ENCODE data around the gene SCNN1G.
A peak's percentile ranks its signal among the peaks of the same experiment; 100 is the strongest.
"Not testable (repeated sequence)": the region's sequence is repeated elsewhere in the genome, so short reads cannot be mapped to it uniquely, and the experiment has no call there.

The SCNN1G gene, protein sequence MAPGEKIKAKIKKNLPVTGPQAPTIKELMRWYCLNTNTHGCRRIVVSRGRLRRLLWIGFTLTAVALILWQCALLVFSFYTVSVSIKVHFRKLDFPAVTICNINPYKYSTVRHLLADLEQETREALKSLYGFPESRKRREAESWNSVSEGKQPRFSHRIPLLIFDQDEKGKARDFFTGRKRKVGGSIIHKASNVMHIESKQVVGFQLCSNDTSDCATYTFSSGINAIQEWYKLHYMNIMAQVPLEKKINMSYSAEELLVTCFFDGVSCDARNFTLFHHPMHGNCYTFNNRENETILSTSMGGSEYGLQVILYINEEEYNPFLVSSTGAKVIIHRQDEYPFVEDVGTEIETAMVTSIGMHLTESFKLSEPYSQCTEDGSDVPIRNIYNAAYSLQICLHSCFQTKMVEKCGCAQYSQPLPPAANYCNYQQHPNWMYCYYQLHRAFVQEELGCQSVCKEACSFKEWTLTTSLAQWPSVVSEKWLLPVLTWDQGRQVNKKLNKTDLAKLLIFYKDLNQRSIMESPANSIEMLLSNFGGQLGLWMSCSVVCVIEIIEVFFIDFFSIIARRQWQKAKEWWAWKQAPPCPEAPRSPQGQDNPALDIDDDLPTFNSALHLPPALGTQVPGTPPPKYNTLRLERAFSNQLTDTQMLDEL

DNA sequence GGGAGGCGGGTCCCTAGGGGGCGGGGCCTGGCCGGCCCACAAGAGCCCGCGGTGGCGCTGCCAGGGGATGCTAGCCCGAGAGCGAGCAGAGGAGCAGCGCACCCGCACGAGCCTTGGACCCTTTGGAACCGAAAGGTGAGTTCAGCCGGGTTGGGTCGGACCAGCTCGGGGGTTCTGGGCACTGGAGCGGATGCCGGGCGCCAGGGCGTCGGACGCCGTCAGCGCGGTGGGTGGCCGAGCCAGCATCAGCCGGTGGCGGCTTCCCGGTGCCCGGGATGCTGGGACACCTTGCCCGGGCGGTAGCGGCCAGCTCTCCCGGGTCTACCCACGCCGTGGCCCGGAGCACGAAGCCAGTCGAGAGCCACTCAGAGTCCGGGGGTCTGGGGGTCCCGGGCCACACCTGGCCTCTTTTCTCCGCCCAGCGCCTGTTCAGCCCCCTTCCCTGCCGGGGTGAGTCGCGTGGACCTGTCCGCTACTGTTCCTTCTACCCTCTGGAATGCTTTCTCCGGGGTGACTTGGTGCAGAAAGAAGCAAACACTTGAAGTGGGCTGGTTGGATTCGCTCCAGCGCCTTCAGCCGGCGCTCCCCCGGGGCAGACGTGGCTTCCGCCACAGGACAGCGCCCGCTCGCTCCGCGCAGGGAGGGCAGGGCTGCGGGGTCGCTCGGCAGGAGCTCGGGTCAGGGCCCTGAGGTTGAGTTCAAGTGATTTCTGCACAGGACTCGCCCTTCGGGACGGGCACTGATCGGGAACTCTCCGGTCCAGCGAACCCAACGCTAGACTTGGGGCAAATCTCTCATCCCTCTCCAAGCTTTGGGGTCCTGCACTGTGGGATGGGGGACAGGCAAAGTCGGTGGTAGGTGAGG lies at the start of gene SCNN1G:
SCNN1G (plus strand) TSS at position 67 of the 864 bp plus-strand sequence. CDS start 3,527 bp downstream, outside the sequence.
- DNase-seq = no peak

DNA sequence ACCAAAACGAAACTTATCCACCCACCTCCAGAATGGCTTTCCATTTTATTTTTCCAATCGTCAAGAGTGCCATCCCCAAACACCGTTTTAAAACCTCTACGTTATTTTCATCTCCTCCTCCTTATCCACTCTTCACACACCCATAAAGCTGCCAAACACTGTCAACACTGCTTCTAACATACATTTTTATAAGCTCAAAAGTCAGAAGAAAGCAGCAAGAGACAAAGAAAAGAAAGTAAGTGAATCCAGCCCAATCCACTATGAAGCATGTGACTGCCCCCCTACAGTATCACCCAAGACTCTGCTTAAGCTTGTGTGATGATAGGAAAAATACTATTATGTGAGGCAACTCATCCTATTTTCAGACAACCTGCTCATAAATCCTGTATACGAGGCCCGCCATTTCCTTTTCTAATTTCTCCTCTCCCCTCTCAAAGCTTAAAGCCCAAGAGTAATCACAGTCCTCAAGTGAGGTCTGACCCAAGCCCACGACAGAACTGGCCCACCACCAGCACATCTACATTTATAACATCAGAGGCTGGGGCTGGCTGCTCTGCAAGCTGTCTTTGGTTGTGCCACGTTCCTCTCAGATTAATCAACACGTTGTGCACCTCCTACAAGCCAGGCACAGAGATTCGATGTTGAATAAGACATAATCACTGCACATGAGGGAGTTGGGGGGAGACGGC lies 49.6 kb upstream of the SCNN1G start:
- no peak for DNase-seq

DNA sequence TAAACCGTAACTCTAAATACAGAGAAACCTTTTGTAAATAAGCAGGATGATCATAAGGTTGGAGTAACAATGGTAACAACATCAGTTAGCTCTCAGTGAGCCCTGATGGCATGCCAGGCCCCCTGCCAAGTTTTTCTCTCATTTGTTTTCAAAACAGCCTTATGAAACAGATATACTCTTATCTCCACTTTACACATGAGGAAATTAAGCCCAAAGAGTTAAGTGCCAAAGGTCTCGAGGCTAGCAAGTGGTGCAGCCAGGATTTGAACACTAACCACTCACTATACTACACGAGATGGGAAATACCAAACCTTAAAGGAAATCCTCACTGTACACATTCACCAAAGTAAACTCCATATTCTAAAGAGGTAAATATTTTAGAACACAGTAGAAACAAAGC lies 48.3 kb upstream of the SCNN1G start:
- DNase-seq = no peak

DNA sequence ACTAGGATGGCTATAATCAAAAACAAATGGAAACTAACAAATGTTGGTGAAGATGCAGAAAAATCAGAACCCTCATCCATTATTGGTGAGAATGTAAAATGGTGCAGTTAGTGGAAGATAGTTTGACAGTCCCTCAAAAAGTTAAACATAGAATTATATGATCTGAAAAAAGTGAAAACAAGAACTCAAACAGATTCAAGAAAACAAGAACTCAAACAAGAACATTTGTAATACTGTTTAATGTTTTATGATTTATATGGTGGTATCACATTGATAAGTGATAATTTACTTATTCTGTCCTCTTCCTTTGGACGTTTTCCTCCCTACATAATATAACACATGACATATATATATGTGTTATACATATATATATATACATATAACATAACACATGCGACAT lies 45.3 kb upstream of the SCNN1G start:
- no peak for DNase-seq

DNA sequence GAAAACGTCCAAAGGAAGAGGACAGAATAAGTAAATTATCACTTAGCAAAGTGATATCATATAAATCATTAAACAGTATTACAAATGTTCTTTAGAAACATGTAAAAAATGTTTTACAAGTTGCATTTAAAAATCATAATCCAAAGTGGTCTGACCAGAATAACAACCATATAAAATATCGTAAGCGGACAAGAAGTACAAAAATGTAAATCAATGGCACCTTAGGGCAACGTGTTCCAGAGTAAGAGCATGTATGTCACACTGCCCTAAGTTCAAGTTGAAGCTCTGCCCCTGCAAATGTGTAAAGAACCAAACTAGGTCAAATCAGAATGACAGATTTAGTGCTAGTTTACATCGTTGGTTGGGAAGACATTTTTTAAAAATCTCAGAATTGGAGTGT lies 44.7 kb upstream of the SCNN1G start:
- no peak for DNase-seq

DNA sequence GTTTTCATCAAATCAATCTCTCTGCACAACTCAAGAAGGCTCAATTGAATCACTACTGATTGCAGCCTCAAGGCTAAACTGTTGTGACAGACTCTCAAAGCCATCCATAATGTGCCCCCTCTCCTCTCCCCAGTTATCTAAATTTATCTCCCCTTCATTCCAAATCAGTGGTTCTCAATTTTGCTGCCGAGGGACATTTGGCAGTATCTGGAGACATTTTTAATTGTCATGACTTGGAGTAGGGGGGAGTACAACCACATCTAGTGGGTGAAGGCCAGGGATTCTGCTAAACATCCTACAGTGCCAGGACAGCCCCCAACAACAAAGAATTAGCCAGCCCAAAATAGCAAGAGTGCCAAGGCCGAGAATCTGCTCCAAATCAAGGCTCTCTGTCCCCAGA lies 42.4 kb upstream of the SCNN1G start:
- no peak for DNase-seq

DNA sequence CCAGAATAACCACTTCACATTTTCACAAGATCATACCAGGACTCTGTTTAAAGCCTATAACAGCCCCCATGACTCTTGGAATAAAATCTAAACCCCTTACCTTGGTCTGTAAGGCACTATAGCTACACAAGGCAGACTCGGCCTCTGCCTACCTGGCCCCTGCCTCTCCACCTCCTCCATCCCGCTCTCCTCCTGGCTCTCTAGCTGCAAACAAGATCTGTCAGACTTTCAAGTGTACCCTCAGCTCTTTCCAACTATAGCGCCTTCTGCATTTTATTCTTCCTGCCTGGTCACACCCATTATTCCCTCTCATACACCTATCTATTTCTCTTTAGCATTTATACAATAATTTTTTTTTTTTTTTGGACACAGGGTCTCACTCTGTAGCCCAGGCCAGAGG lies 41.5 kb upstream of the SCNN1G start:
- no peak for DNase-seq

DNA sequence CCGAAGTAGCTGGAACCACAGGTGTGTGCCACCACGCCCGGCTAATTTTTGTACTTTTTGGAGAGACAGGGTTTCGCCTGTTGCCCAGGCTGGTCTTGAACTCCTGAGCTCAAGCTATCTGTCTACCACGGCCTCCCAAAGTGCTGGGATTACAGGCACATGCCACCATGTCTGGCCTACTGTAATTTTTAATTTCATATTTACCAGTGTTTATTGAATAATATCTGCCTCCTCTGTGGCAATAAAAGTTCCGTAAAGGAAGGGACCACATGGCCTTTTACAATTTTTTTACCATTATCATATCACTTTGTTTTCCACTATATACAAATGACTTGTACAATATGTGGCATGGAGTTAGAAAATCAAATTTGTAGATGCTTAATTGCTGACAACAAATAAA lies 41.0 kb upstream of the SCNN1G start:
- no peak for DNase-seq

DNA sequence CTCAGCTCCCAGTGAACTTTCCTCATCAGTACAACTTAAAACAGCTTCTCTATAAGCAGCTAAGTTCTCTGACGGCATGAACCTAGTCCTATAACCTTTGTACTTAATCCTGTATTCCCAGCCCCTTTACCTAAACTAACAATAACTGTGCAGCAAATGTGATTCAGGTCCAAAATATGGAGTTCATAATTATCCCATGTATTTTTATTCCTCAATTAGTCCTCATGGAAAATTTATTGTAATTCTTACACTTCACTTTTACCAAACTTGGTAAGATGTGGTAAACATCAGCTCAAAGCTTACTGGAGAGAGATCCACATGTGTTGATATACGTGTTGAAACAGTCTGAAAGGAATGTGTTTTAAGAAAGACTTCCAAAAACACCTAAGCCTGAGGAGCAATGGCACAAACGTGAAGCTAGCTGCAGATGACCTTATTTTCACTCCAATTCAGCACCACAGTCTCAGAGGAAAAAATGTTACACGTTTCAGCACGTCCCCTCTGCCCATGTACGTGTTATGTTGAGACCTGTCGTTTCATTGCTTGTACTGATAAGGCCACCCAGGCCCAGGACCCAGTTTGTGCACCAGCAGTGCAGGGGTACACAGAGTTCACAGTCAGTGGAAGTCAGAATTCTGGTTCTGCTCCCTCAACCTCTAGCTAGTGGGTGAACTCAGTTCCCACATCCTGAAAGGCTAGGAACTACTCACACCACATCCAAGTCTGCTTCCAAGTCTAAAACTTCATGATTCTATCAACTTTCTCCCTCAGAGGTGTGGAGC lies 40.4 kb upstream of the SCNN1G start:
- DNase-seq = no peak

DNA sequence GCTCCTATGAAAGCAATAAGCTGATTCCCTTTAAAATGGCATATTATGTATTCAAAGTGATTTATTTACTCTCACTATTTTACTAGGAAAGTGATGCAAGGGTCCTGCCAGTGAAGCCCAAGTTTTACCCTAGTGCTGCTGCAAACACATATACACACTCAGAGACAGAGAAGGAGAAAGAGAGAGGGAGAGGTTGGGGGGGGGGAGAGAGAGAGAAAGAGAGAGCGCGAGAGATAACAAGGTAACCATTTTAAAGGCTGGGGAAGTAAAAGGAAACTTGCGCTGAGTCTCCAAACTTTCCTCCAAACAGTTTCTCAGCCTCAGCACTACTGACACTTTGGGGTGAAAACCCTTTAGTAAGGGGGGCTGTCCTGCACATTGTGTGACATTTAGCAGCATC lies 39.2 kb upstream of the SCNN1G start:
- DNase-seq = no peak

DNA sequence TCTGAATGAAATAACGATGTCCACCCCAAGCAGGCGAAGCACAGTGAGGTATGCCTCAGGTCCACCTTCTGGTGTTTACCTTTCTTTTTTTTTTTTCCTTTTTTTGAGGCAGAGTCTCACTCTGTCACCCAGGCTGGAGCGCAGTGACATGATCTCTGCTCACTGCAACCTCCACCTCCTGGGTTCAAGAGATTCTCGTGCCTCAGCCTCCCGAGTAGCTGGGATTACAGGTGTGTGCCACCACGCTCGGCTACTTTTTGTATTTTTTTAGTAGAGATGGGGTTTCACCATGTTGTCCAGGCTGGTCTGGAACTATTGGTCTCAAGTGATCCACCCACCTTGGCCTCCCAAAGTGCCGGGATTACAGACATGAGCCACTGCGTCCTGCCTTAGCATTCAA lies 38.2 kb upstream of the SCNN1G start:
- DNase-seq = not testable (repeated sequence)

DNA sequence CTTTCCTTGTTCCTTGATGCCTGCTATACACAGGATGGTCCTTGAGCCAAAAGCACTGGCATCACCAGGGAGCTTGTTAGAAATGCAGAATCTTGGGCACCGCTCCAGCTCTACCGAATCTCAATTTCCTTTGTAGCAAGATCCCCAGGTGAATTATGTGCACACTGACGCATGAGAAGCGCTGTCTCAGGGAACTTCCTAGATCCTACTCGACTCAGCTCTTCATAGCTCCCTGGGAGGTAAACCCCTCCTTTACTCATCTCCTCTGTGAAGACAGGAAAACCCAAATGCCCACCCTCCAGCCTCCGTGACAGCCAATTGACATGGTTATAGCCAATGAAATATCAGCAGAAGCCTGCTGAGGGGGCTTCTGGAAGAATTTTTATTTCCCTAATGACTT lies 37.4 kb upstream of the SCNN1G start:
- no peak for DNase-seq

DNA sequence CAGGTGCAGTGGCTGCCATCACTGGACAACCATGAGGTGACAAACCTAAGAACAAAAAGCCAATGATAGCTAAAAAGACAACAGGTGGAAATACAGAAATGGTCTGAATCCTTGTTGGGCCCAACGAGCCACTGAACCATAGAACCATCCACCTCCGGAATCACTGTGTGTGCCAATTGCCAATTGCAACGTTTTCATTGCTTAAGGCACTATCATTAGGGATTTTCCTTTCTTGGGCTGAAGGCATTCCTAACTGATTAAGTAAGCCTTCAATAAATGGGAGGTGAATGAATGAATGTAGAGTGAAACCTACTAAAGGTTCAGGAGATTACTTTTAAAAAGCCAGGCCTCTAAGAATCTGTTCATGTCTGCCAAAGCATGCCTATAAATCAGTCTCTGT lies 36.9 kb upstream of the SCNN1G start:
- no peak for DNase-seq

DNA sequence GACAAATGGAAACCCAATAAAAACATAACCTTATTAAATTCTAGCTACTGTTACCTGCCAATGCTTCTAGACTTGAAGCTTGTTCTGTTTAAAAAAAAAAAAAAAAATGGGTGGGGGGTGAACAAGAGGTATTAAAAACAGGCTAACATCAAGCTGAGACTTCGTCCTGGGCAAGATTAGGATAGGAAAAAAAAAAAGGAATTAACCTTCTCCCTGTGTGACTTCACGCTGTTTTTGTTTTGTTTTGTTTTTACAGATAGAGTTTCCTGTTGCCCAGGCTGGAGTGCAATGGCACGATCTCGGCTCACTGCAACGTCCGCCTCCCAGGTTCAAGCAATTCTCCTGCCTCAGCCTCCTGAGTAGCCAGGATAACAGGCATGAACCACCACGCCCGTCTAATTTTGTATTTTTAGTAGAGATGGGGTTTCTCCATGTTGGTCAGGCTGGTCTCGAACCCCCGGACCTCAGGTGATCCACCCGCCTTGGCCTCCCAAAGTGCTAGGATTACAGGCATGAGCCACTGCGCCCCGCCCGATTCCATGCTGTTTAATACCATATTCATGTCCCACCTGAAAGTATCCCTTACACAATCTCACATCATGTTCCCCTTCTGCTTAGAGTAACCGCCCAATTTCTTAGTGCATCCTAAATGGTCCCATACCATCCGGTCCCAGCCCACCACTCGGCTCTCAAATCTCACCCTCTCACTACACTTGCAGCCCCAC lies 35.5 kb upstream of the SCNN1G start:
- no peak for DNase-seq

DNA sequence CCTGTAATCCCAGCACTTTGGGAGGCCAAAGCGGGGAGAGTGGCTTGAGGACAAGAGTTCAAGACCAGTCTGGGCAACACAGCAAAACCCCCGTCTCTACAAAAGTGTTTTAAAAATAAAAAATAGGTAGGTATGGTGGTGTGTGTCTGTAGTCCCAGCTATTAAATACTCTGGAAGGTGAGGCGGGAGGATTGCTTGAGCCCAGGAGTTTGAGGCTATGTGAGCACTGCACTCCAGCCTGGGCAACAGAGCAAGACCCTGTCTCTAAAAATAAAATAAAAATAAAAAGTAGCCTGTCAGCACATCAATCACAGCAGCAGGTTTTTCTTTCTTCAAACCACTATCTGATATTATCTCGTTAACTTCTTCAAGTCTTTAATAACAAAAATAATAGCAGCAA lies 34.9 kb upstream of the SCNN1G start:
- no peak for DNase-seq

DNA sequence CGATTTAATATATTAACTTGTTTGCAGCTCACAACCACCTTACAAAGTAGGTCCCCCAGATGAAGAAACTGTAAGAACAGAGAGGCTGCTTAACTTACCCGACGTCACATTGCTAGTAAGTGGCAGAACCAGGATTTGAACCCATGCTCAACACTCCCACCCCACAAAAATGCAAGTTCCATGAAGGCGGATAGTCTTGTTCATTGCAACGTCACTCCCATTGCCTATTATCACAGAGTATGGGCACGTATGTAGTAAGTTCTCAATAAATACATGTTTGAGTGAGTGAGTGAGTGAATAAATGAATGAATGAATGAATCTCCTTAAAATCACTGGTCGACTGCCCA lies 34.4 kb upstream of the SCNN1G start:
- DNase-seq = no peak

DNA sequence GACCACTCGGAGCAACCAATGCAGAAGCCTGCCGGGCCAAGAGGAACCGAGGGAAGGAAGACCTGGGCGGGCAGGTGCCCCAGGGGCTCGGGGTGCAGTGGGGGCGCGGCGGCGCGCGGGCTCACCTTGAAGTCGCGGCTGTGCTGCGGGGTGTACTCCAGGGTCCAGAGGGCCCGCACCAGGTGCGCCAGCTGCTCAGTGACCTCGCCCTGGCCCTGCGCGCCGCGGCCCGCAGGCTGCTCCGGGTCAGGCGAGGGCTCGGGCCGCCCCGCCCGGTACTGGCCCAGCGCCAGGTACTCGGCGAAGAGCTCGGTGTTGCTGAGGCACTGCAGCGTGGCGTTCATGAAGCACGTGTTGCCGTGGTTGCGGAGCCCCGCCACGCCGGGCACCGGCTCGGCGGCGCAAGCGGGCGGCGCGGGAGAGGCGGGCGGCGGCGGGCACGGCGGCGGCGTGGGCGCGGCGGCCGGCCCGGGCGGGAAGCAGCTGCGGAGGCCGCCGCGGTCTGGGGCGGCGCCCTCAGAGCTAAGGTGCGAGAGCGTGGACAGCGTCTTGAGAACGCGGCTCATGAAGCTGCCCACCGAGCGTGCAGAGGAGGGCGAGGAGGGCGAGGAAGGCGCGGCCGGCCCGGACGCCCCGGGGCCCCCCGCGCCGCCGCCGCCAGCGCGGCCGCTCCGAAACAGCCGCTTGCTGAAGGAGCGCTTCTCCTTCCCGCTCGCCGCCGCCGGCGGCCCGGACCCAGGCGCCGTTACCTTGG lies 33.9 kb upstream of the SCNN1G start:
- no peak for DNase-seq

DNA sequence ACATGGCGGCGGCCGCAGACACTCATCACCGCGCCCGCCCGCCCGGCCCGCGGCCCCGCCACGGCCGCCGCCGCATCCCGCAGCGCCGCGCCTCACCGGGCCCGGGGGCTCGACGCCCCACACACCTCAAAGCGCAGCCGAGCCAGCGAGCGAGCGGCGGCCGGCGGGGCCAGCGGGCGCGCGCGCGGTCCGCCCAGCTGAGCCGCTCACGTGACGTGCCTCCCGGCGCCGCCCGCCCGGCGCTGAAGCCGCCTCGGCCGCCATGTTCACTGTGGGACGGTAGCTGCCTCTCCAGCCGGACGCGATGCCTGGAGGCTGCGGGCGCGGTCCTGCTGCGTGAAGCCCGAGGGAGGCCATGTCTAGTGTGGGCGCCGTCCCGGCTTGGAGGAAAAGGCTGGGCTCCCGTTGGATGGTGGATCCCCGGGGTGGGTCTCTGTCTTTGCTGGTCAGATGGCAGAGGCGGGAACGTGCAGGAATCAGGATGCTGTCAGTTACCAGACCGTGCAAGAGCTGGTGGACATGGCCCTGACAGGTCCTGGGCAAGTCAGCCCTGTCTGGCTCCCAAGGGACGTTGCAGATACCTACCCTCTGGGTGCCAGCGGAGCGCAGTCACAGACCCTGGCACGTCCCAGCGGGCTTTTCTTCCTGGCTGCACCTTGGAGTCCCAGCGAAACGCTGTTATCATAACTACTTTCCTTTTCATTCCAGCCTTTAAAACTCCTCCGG lies 33.1 kb upstream of the SCNN1G start, which contains the start of gene USP31:
USP31 (minus strand) TSS at position 186 of the 726 bp plus-strand sequence; CDS start at position 4, 182 bp downstream.
- DNase-seq = peak; percentile 81

DNA sequence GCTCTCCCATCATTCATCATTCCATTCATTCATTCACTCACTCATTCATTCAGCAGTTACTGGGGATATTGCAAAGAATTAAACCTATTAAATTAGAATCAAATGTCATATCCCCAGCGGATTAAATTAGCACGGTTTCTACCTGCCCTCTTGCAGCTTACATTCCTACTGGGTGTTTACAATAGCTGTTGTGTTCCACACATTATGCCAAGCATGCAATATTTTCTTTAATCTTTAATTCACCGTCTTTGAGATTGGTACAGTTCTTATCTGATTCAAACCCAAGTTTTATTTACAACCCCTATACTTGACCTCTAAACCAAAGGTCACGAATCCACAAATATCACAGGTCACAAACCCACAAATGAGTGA lies 32.6 kb upstream of the SCNN1G start:
- DNase-seq = no peak
